K562 (cell line): Measurements from ENCODE around the gene KBTBD6. TPM values are rescaled to one million over a fixed set of nuclear protein-coding genes. Genes with fewer than 3 reads are reported as not detected.

Experiments
- ATAC-seq: fragments of 200-7000 bp; cut with Tn5 transposase; 3 replicates; pipeline ENCODE4 v1.9.1; 2020; ENCODE audit warnings: moderate library complexity
- BruUV-seq: library from RNA; stranded (reverse); fragments of 400-500 nt; replicated peaks from 2 replicates; lab custom pipeline; 2021; lab: Mats Ljungman, UMichigan
- CTCF ChIA-PET: fragments of 300-600 bp; formaldehyde crosslinking; extraction: SDS; loops from one replicate; lab custom pipeline; 2021; ENCODE audit warnings: low intra/inter-chr PET ratio; lab: Yijun Ruan, JAX
- POLR2A ChIA-PET: fragments of 300-600, 350-650 bp; sonication (Branson Sonifier 250); formaldehyde crosslinking; extraction: SDS; loops from one replicate; lab custom pipeline; 2021; ENCODE audit warnings: antibody characterized with exemption, inconsistent platforms; lab: Yijun Ruan, JAX
- DNase-seq, 4 experiments: peaks; one replicate each; pipeline versions ENCODE4 v3.0.0 to v3.0.0-alpha.2; 2011 to 2018; ENCODE audit warnings: low spot score in 3 of 4, mixed read lengths in 3 of 4; ENCODE audit errors: extremely low read depth in 1 of 4
- FAIRE-seq: peaks from 2 replicates; lab custom pipeline; 2011; peaks lifted over from hg19 to GRCh38; lab: Jason Lieb, UNC
- H2AFZ ChIP-seq: 2 replicates; pipeline ENCODE4 v1.6.0; 2011; ENCODE audit warnings: low read depth, low read length, control low read depth, inconsistent platforms
- H3K27ac ChIP-seq: fragments of 200-600 bp; 3 replicates; pipeline ENCODE4 v1.8.0; 2011; ENCODE audit warnings: low read depth, mild to moderate bottlenecking, control low read depth, inconsistent platforms, low read length, moderate library complexity, mixed read lengths; ENCODE audit errors: extremely low read depth
- H3K27me3 ChIP-seq, 2 experiments: fragments of 300-600 bp in 1 of 2; 2 replicates in 1 of 2; 3 replicates in 1 of 2; pipeline versions ENCODE4 v1.6.0 to v1.8.0; 2011; ENCODE audit warnings: inconsistent platforms in 2 of 2, low read length in 2 of 2, mild to moderate bottlenecking in 1 of 2, mixed read lengths in 1 of 2, moderate library complexity in 1 of 2; ENCODE audit not compliant: control insufficient read depth in 2 of 2, insufficient read depth in 2 of 2
- H3K36me3 ChIP-seq: fragments of 300-600 bp; 3 replicates; pipeline ENCODE4 v1.8.0; 2011; ENCODE audit warnings: mild to moderate bottlenecking, low read length, inconsistent platforms; ENCODE audit not compliant: control insufficient read depth, insufficient read depth
- H3K4me1 ChIP-seq, 2 experiments: fragments of 200-600 bp in 1 of 2; replicated peaks in 1 of 2; 2 replicates in 1 of 2; 3 replicates in 1 of 2; pipeline versions ENCODE4 v1.5.1 to v1.8.0; 2011; ENCODE audit warnings: inconsistent platforms in 2 of 2, low read length in 2 of 2, mild to moderate bottlenecking in 1 of 2, mixed read lengths in 1 of 2, moderate library complexity in 1 of 2; ENCODE audit not compliant: control insufficient read depth in 2 of 2, insufficient read depth in 2 of 2
- H3K4me2 ChIP-seq: 2 replicates; pipeline ENCODE4 v1.6.1; 2011; ENCODE audit warnings: low read length, control low read depth, inconsistent platforms, mixed read lengths; ENCODE audit not compliant: insufficient read depth
- H3K4me3 ChIP-seq: fragments of 200-600 bp; sonication (generic), shearing (Covaris generic); 2 replicates; pipeline ENCODE4 v1.5.1; 2016; ENCODE audit warnings: control low read depth, inconsistent platforms
- H3K79me2 ChIP-seq: fragments of 200-600 bp; 3 replicates; pipeline ENCODE4 v1.8.0; 2011; ENCODE audit warnings: low read length, inconsistent platforms; ENCODE audit not compliant: control insufficient read depth, insufficient read depth
- H3K9ac ChIP-seq, 2 experiments: 2 replicates each; pipeline versions ENCODE4 v1.6.0 to v1.6.1; 2011; ENCODE audit warnings: low read depth in 2 of 2, low read length in 2 of 2, control low read depth in 1 of 2, inconsistent platforms in 1 of 2, mild to moderate bottlenecking in 1 of 2, mixed read lengths in 1 of 2; ENCODE audit not compliant: insufficient read depth in 1 of 2
- H3K9me1 ChIP-seq: one replicate; pipeline ENCODE4 v1.6.0; 2011; ENCODE audit warnings: inconsistent platforms, mild to moderate bottlenecking, low read length, moderate library complexity; ENCODE audit not compliant: control insufficient read depth, insufficient read depth
- H3K9me3 ChIP-seq: replicated peaks from 2 replicates; pipeline ENCODE4 v1.5.1; 2011; ENCODE audit warnings: low read depth, low read length, inconsistent platforms; ENCODE audit not compliant: control insufficient read depth, insufficient read depth
- H4K20me1 ChIP-seq: replicated peaks from 2 replicates; pipeline ENCODE4 v1.6.1; 2011; ENCODE audit warnings: low read length, inconsistent platforms, mixed read lengths; ENCODE audit not compliant: control insufficient read depth, insufficient read depth
- C11orf30 ChIP-seq: fragments of 450-650 bp; IDR thresholded peaks from 2 replicates; pipeline ENCODE4 v1.6.1; 2016; ENCODE audit warnings: low read depth, mild to moderate bottlenecking
- CREBBP ChIP-seq: IDR thresholded peaks from one replicate; pipeline ENCODE4 v1.6.1; 2012; ENCODE audit warnings: low read depth, mild to moderate bottlenecking, control low read depth, inconsistent platforms, low read length
- FOS ChIP-seq: IDR thresholded peaks from 3 replicates; pipeline ENCODE4 v1.6.1; 2011; ENCODE audit not compliant: insufficient read length; ENCODE audit errors: extremely low read depth
- FOXM1 ChIP-seq, 2 experiments: fragments of 450-650 bp in 1 of 2; sonication (generic) in 1 of 2; formaldehyde crosslinking in 1 of 2; IDR thresholded peaks; 2 replicates each; pipeline versions ENCODE4 v1.6.1 to v1.9.0; 2017 to 2022; ENCODE audit warnings: low read depth in 2 of 2, mild to moderate bottlenecking in 2 of 2, missing genetic modification reagents in 1 of 2, moderate library complexity in 1 of 2
- MAFF ChIP-seq: IDR thresholded peaks from 2 replicates; pipeline ENCODE4 v1.6.1; 2012; ENCODE audit warnings: low read length, improper control_type of control experiment
- MAFK ChIP-seq: IDR thresholded peaks from 2 replicates; pipeline ENCODE4 v1.6.1; 2011; ENCODE audit warnings: low read length, improper control_type of control experiment
- TGIF2 ChIP-seq: sonication (generic); formaldehyde crosslinking; IDR thresholded peaks from 2 replicates; pipeline ENCODE4 v1.8.1; 2022; ENCODE audit warnings: mild to moderate bottlenecking, missing genetic modification reagents, moderate library complexity
- ZNF316 ChIP-seq: fragments of 450-650 bp; IDR thresholded peaks from 2 replicates; pipeline ENCODE4 v1.6.1; 2016
- ZZZ3 ChIP-seq: fragments of 450-650 bp; IDR thresholded peaks from 2 replicates; pipeline ENCODE4 v1.6.1; 2016; ENCODE audit warnings: antibody characterized with exemption, mild to moderate bottlenecking, moderate library complexity
- WGBS: fragments of 100-300 bp; shearing (Covaris generic); methylation state at CpG from one replicate; pipeline ENCODE4 v1.1.6; 2016; ENCODE audit warnings: low coverage, mixed read lengths; ENCODE audit not compliant: insufficient coverage; ENCODE audit errors: missing lambda C conversion rate; 5-methylcytosine and 5-hydroxymethylcytosine counted together
- in situ Hi-C: fragments of 300-500 bp; cut with MboI; formaldehyde crosslinking; loops from 4 replicates; pipeline ENCODE4 v1.15.0; 2018; ENCODE audit warnings: inconsistent platforms, mixed read lengths
- intact Hi-C: fragments of 100-400 bp; cut with micrococcal nuclease; formaldehyde crosslinking; loops from 2 replicates; pipeline ENCODE4 v1.14.2; 2022
- polyA plus RNA-seq, 8 experiments: library from polyadenylated mRNA; depleted of rRNA in 4 of 8; stranded (reverse) in 5 of 8; unstranded in 3 of 8; fragments of >200 nt; fragmentation: Nextera tagmentation in 2 of 8; fragmentation: Illumina TruSeq in 1 of 8; extraction: Ambion mirVana in 2 of 8; extraction: Trizol in 1 of 8; gene quantifications; 2 replicates each; pipeline versions ENCODE4 v1.2.1 to v1.2.3, GENCODE V29; 2011 to 2014; ENCODE audit warnings: inconsistent platforms in 1 of 8, missing spikeins in 1 of 8
- total RNA-seq, 7 experiments: library from RNA; depleted of rRNA in 6 of 7; stranded (reverse); fragments of >200 nt in 6 of 7; fragmentation: Illumina TruSeq in 2 of 7; extraction: Trizol in 2 of 7; gene quantifications; 2 replicates each; pipeline versions ENCODE4 v1.2.1 to v1.2.3, GENCODE V29; 2011 to 2021; ENCODE audit warnings: low replicate concordance in 1 of 7
- TF ChIP-seq, protein P1 (sequence below): sonication (generic); formaldehyde crosslinking; IDR thresholded peaks from 2 replicates; pipeline ENCODE4 v1.8.0; 2022; ENCODE audit warnings: missing genetic modification reagents, mild to moderate bottlenecking, borderline replicate concordance

KBTBD6 gene
- total and polyA plus RNA-seq, 9 of the 15 experiments (the other 6 are each of a cell fraction or from before 2014, with no cell fraction given): 1.9 to 4.9 (median 3.2) TPM

DNA sequence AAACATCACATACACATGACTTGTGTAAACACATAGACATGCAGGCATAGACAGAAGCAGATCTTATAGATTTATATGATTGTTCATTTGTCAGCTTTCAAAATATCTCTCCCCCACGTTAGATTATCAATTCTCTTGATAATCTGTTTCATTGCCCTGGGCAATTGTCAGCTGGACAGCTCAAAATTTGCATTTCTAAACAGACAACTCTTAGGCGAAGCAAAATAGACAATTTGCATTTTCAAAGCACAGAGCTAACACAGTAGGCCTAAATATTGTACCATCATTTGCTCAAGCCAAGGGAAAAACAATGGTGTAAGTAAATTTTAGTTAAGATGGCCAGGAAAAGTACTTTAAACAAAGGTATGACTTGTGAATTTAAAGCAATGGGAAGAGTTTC is 24.0 kb upstream of the KBTBD6 start:
- ATAC-seq: no peak

DNA sequence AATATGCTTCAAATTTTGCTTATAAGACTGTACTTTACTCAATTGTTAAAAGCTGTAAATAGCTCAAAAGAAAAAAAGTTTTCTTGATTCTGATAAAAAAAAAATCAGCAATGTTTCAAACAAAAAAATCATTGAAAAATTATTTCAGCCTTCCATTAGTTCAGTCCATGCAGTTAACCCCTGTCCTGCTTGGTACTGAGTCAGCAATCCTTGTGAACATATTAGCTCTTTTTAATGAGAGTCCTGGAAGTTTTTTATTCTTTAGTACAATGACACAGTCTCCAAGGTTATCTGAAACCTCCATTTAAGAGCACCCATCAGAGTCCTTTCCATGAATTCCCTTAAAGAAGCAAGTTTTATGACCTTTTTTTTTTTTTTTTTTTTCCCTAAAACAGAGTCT is 21.4 kb upstream of the KBTBD6 start:
- H3K4me1 ChIP-seq: no peaks in the 10 kb centered on the region
- no peak overlapping the region for H3K9ac ChIP-seq
- no TSS peak for BruUV-seq
- no peaks in the 10 kb centered on the region for H3K27me3 ChIP-seq
- peak; percentile 31; the same call in 1 of the 2 replicates for TF ChIP-seq MAFK
- no peak for TF ChIP-seq FOS
- TF ChIP-seq ZNF316: peak; percentile 46; the same call in 1 of the 2 replicates
- TF ChIP-seq ZZZ3: no peak
- TF ChIP-seq C11orf30: peak; percentile 38; the same call in 1 of the 2 replicates
- TF ChIP-seq MAFF: peak; percentile 17; the same call in 1 of the 2 replicates
- H3K4me3 ChIP-seq: no peak overlapping the region
- POLR2A ChIA-PET: no interaction called here
- H3K27ac ChIP-seq: no peak overlapping the region
- in situ Hi-C loops (no loop called here), intact Hi-C loops (no loop called here)
- H3K36me3 ChIP-seq: no peaks in the 10 kb centered on the region
- no peak overlapping the region for H3K4me2 ChIP-seq
- no peak overlapping the region for H2AFZ ChIP-seq
- ATAC-seq: no peak
- CTCF ChIA-PET: no interaction called here
- H3K9me1 ChIP-seq: no peaks in the 10 kb centered on the region
- peaks cover 13% of the 10 kb centered on the region for H3K9me3 ChIP-seq
- DNase-seq: no peak
- no peaks in the 10 kb centered on the region for H4K20me1 ChIP-seq
- no peaks in the 10 kb centered on the region for H3K79me2 ChIP-seq
- FAIRE-seq: no peak

More for the DNA sequence above, 24.0 kb upstream of the KBTBD6 start:
- Histone ChIP-seq H3K79me2 (no peaks in the 10 kb centered on the region), H3K27me3 (no peaks in the 10 kb centered on the region), H3K9ac (no peak overlapping the region), H3K4me1 (no peaks in the 10 kb centered on the region), H3K9me3 (no peaks in the 10 kb centered on the region), H4K20me1 (no peaks in the 10 kb centered on the region), H3K36me3 (no peaks in the 10 kb centered on the region), H3K4me3 (no peak overlapping the region), H2AFZ (no peak overlapping the region), H3K4me2 (no peak overlapping the region), H3K27ac (no peak overlapping the region), H3K9me1 (no peaks in the 10 kb centered on the region)
- FAIRE-seq (no peak), DNase-seq (no peak)
- no TSS peak for BruUV-seq
- in situ Hi-C loops (no loop called here), intact Hi-C loops (no loop called here)
- WGBS: 9% methylated on average over 2 of the region's 2 CpGs
- POLR2A ChIA-PET: no interaction called here
- TF ChIP-seq FOXM1 (IDR thresholded peaks at IDR 0.05; ENCODE audit: low read depth) (no peak), FOXM1 (CRISPR knock-in tag; IDR thresholded peaks at IDR 0.05; ENCODE audit: low read depth) (no peak), TGIF2 (CRISPR knock-in tag) (no peak), CREBBP (no peak)
- TF ChIP-seq, protein P1, sequence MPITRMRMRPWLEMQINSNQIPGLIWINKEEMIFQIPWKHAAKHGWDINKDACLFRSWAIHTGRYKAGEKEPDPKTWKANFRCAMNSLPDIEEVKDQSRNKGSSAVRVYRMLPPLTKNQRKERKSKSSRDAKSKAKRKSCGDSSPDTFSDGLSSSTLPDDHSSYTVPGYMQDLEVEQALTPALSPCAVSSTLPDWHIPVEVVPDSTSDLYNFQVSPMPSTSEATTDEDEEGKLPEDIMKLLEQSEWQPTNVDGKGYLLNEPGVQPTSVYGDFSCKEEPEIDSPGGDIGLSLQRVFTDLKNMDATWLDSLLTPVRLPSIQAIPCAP (CRISPR knock-in tag): no peak
- CTCF ChIA-PET: no interaction called here
